ENCODE measurements around the gene GDF10.

The GDF10 gene

GRCh38 chr10:47299611-47300428 lies at the start of gene GDF10:
Gene GDF10, plus strand, starts transcription at chr10:47300197. Its CDS starts 455 bp downstream, at chr10:47300652.
- no peak for DNase-seq

- DNase-seq = no peak
Observed at GRCh38 chr10:47252093-47252780, 47.8 kb upstream of the GDF10 start.

DNA sequence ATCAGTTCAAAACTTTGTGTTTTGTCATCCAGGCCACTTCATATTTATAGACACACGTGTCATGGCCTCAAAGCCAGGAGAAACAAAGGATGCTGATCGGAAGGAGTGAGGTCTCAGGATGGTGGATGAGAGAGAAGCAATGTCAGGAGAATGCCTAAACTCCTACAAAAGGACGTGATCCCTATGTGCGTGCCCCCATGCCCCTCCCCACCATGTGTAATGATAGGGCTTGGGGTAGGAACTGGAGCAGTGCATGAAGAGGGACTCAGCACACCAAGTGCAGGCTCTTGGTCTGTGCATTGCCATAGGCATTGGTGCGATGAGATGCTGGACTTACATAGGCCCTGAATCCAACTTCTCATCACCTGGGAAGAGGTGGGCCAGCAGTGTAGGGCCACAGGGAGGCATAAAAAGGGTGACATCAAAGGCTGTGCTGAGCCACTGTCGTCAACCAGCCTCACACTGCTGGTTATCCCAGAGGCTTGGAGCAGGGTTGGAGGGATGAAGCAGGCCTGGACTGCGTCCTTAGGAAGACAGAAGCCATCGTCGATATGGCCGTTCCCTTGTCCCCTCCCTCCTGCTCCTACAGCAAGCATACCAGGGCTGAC lies 46.9 kb upstream of the GDF10 start:
- DNase-seq = no peak

GRCh38 chr10:47253651-47254375 lies 46.2 kb upstream of the GDF10 start:
- DNase-seq = no peak

GRCh38 chr10:47254611-47255010 lies 45.4 kb upstream of the GDF10 start:
- DNase-seq = no peak

DNA sequence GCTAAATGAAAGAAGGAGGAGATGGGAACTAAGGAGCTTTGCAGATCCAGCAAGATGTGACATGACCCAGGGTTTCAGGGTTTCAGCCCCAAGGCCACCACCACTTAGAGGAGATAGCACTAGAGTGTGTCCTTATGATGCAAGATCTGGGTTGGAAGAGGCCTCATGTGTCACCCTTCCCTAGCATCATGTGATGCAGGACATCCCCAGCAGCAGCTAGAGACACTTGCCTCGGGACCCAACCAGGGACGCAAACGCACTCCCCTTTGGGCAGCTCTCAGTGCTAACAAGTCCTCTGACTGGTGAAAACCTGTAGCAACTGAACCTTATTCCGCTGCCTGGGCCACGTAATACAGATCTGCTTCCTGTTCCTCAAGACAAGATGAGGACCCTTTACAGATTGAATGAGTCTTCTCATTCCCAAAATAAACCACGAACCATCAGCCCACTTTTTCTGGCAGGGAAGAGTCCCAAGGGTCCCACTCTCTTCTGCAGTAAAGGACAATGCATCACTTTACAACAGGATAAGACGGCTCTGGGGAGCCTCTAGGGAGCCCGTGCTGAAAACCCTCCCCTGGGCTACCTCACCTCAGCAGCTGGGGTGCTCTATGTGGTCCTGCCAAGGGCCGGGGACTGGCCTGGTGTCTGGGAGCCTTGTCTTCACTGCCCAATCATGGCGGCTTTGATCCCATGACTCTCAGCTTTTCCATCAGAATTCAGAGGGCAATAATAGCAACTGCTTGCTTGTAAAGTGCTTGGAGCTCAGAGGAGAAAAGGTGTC lies 44.8 kb upstream of the GDF10 start:
- DNase-seq = no peak

- no peak for DNase-seq
Observed at GRCh38 chr10:47255866-47256265, 44.1 kb upstream of the GDF10 start.

DNA sequence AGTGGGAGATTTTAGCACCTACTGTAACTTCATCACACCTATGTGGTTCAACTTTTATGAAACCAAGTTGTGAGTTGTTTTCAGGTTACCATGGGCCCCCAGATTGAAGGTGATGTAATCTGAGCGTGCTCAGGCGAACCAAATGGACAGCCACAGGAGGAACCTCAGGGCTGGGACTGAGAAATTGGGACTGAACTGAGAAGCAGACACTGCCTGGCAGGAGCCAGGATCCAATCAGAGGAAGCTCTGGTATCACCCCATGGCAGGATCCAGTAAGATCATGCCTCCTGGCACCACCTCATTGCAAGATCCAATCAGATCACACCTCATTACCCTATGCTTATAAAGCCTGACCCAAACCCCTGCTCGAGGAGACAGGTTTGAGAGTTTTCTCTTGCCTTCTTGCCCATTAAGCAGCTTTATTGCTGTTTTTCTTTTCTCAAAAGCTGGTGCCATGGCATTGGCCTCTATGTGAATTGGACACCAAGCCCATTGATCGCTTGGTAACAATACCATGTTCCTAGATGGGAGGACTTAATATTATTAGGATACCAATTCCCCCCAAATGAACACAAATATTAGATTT lies 43.2 kb upstream of the GDF10 start:
- no peak for DNase-seq

GRCh38 chr10:47257396-47258120 lies 42.4 kb upstream of the GDF10 start:
- no peak for DNase-seq

GRCh38 chr10:47258921-47259320 lies 41.1 kb upstream of the GDF10 start:
- no peak for DNase-seq

DNA sequence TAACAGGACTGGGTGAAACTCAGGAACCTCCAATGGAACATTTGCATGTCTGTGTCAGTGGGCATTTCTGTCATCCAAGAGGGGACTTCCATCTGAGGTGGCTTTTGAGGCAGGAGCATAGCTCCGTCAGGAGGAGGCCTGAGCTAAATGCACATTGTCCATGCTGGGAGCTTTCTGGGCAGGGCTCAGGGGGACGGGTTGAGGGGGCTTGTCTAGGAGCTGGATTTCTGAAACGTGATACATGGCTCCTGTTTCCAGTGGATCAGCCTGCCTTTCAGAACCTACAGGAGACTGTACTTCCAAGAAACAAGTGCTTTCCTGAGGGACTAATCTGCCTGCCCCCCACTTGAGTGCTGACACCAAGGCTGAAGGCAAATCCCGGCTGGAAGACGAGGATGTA lies 40.5 kb upstream of the GDF10 start:
- DNase-seq = no peak

GRCh38 chr10:47260505-47261111 lies 39.4 kb upstream of the GDF10 start:
- DNase-seq = no peak

DNA sequence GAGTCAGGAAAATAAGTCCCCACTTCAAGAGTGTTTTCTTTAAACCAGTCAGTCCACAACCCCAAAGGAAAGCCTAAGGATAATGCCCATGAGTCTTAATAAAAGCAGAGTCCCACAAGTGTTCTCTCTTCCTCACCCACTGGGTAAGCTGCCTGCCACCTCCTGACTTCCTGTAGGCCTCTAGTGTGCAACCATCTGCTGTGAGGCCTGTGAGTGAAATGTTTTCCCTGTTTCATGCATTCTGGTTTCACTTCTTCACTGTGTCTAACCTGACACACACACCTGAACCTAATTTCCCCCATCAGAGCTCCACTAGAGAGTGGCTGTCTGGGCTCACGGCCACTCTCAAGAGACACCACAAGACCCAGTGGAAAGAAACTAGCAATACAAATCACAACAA lies 38.9 kb upstream of the GDF10 start:
- no peak for DNase-seq

- DNase-seq = no peak
Observed at GRCh38 chr10:47261556-47261955, 38.4 kb upstream of the GDF10 start.

- DNase-seq = no peak
Observed at GRCh38 chr10:47262606-47263533, 37.1 kb upstream of the GDF10 start.

DNA sequence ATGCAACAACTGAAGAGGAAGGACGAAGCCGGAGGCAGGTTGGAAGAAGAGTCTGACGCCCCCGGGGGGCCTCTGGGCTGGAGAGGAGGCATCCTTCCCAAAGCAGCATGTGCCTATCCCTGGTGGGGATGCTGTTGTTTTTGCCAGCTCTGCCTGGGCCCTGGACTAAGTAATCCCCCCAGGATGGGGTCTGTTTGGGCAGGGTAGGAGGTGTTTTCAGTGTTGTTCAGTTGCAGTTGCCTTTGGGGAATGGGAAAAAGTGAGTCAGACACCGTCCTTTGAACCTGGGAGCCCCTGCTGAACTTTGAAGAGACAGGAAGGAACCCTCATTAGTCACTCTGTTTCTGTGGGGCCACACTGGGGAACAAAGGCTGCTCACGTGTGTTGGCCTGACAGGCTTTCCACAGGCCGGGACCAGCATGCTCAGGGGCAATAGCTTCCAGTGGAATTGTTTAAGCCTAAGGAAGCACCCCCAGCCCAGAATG lies 35.2 kb upstream of the GDF10 start:
- no peak for DNase-seq

GRCh38 chr10:47266602-47267001 lies 33.4 kb upstream of the GDF10 start:
- no peak for DNase-seq

GRCh38 chr10:47268696-47269095 lies 31.3 kb upstream of the GDF10 start:
- no peak for DNase-seq

DNA sequence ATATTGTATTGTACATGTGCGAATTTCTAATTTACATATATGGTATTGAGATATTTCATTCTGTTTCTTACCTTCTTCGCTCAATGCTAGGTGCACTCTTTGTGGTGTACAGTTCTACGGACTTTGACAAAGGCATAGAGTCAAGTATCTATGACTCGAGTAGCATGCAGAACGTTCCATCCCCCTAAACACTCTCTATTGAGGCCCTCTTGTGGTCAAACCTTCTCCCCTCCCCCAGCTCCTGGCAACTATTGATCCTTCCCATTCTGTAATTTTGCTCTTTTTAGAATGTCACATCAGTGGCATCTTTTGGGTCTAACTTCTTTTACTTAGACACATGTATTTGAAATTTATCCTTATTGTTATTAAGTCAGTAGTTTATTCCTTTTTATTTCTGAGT lies 30.7 kb upstream of the GDF10 start:
- no peak for DNase-seq

GRCh38 chr10:47276071-47276470 lies 23.9 kb upstream of the GDF10 start:
- no peak for DNase-seq
